Parathyroid adenoma (tissue), 2 donors: ENCODE results near the gene HMGCR.

Experiments used
- H2AFZ ChIP-seq: fragments of 300-600 bp; sonication (generic); one replicate; pipeline ENCODE4 v1.7.0; 2017; ENCODE audit warnings: antibody characterized with exemption, mild to moderate bottlenecking
- H3K27ac ChIP-seq: fragments of 300-600 bp; sonication (generic); one replicate; pipeline ENCODE4 v1.7.0; 2017
- H3K27me3 ChIP-seq: fragments of 300-600 bp; sonication (generic); one replicate; pipeline ENCODE4 v1.7.0; 2017; ENCODE audit warnings: low read length; ENCODE audit not compliant: control insufficient read depth, insufficient read depth
- H3K36me3 ChIP-seq: fragments of 300-600 bp; sonication (generic); one replicate; pipeline ENCODE4 v1.7.0; 2017; ENCODE audit warnings: low read length; ENCODE audit not compliant: control insufficient read depth, insufficient read depth
- H3K4me1 ChIP-seq: fragments of 300-600 bp; sonication (generic); one replicate; pipeline ENCODE4 v1.7.0; 2017; ENCODE audit warnings: control low read depth
- H3K4me2 ChIP-seq: fragments of 300-600 bp; sonication (generic); one replicate; pipeline ENCODE4 v1.7.0; 2017; ENCODE audit warnings: low read length
- H3K4me3 ChIP-seq: fragments of 300-600 bp; sonication (generic); one replicate; pipeline ENCODE4 v1.7.0; 2017; ENCODE audit warnings: low read depth, low read length
- H3K79me2 ChIP-seq: fragments of 300-600 bp; sonication (generic); one replicate; pipeline ENCODE4 v1.7.0; 2017; ENCODE audit warnings: control low read depth
- H3K9ac ChIP-seq: fragments of 300-600 bp; sonication (generic); one replicate; pipeline ENCODE4 v1.7.0; 2017; ENCODE audit warnings: mild to moderate bottlenecking
- H3K9me3 ChIP-seq: fragments of 300-600 bp; sonication (generic); one replicate; pipeline ENCODE4 v1.7.0; 2017; ENCODE audit warnings: low read length; ENCODE audit not compliant: control insufficient read depth
- TF ChIP-seq, protein P1 (sequence below): fragments of 300-600 bp; sonication (generic); IDR thresholded peaks from one replicate; pipeline ENCODE4 v1.7.0; 2017; ENCODE audit warnings: antibody characterized with exemption, mild to moderate bottlenecking
- donor health status: primary hyperparathyroidism.

Gene HMGCR

DNA sequence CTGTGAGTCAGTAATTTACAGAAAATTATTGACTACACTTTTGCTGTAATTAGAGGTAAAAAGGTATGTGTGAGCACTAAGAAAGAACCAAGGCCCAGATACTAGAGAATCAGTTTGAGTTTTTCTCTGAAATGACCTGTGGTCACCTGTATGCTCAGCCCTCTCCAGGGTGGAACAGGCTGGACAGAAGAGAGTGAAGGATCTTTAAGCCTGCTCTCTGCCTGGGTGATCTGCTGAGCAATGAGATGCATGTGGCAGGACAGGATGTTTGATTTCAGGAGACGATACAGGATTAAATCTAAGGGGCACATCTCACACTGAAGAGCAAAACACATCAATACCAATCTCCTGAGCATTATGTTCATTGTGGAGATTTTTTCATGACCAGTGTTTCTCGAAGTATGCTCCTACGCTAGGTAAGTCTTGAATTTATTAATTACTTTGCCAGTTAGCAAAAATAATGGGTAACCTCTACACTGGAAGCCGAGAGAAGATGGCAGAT, 25.5 kb downstream of the HMGCR start:
- no peak overlapping the region for H3K4me2 ChIP-seq
- no peaks in the 10 kb centered on the region for H3K4me1 ChIP-seq
- H2AFZ ChIP-seq, result no peak overlapping the region
- no peak overlapping the region for H3K27ac ChIP-seq
- no peak overlapping the region for H3K9ac ChIP-seq
- H3K27me3 ChIP-seq, result no peaks in the 10 kb centered on the region
- no peaks in the 10 kb centered on the region for H3K9me3 ChIP-seq
- H3K36me3 ChIP-seq, result no peaks in the 10 kb centered on the region
- no peak overlapping the region for H3K4me3 ChIP-seq
- H3K79me2 ChIP-seq, result no peaks in the 10 kb centered on the region
- TF ChIP-seq, protein P1, sequence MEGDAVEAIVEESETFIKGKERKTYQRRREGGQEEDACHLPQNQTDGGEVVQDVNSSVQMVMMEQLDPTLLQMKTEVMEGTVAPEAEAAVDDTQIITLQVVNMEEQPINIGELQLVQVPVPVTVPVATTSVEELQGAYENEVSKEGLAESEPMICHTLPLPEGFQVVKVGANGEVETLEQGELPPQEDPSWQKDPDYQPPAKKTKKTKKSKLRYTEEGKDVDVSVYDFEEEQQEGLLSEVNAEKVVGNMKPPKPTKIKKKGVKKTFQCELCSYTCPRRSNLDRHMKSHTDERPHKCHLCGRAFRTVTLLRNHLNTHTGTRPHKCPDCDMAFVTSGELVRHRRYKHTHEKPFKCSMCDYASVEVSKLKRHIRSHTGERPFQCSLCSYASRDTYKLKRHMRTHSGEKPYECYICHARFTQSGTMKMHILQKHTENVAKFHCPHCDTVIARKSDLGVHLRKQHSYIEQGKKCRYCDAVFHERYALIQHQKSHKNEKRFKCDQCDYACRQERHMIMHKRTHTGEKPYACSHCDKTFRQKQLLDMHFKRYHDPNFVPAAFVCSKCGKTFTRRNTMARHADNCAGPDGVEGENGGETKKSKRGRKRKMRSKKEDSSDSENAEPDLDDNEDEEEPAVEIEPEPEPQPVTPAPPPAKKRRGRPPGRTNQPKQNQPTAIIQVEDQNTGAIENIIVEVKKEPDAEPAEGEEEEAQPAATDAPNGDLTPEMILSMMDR, result no peak

DNA sequence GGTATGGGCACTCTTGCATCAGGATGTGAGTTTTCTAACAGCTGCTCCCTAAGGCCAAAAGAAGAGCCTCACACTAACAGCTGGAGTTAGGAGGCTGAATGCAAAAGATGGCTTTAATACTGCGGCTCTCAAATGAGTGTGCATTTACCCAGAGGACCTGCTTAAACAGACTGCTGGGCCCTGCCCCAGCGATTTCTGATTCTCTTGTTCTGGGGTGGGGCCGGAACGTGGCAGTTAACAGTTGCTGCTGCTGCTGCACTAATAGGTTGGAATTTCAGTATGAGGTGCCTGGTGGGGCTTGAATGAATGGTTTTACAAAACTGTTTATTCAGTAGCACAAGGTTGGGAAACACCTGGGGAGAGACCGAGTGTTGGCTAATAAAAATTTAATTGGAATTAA, 26.1 kb downstream of the HMGCR start:
- H3K27ac ChIP-seq, result no peak overlapping the region
- H3K36me3 ChIP-seq, result no peaks in the 10 kb centered on the region
- H3K9me3 ChIP-seq, result no peaks in the 10 kb centered on the region
- TF ChIP-seq, protein P1, result no peak
- H3K4me2 ChIP-seq, result no peak overlapping the region
- H2AFZ ChIP-seq, result no peak overlapping the region
- H3K4me1 ChIP-seq, result no peaks in the 10 kb centered on the region
- no peaks in the 10 kb centered on the region for H3K79me2 ChIP-seq
- no peak overlapping the region for H3K9ac ChIP-seq
- no peaks in the 10 kb centered on the region for H3K27me3 ChIP-seq
- no peak overlapping the region for H3K4me3 ChIP-seq

DNA sequence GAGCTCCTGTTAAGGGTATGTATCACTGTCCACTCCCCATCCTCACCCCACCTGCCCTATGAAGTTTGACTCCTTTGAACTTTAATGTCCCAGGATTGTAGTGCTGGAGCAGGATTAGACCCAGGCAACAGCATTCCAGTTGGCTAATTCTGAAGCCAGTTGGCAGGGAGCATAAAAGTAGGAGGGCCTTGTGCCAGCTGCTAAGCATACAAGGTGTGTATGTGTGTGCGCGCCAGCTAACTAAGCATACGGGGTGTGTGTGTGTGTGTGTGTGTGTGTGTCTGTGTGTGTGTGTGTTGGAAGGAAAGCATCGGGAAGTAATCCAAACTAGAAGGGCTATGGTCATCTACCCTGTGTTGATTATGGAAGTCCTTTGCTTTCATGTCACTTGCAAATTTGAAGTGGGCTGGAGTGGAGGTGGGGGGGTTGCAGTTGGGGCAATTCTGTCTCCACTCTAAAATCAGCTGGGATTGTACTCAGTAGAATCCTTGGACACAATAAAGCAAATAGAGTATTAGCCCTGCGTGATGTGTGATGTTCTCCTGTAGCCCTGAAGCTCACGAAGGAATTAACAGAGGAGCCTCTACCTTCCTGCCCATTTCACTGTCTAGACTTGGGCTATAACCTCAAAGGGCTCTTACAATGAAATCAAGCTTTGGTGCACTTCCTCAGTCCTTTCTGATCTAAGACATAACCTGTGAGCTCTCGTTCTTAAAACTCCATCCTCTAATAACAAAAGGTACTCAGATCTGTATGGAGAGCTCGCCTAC, 26.9 kb downstream of the HMGCR start:
- H3K4me3 ChIP-seq, result no peak overlapping the region
- no peak overlapping the region for H3K4me2 ChIP-seq
- H3K79me2 ChIP-seq, result no peaks in the 10 kb centered on the region
- H3K4me1 ChIP-seq, result no peaks in the 10 kb centered on the region
- H2AFZ ChIP-seq, result no peak overlapping the region
- H3K27ac ChIP-seq, result no peak overlapping the region
- no peaks in the 10 kb centered on the region for H3K27me3 ChIP-seq
- H3K9me3 ChIP-seq, result no peaks in the 10 kb centered on the region
- TF ChIP-seq, protein P1, result no peak
- H3K36me3 ChIP-seq, result no peaks in the 10 kb centered on the region
- H3K9ac ChIP-seq, result no peak overlapping the region

DNA sequence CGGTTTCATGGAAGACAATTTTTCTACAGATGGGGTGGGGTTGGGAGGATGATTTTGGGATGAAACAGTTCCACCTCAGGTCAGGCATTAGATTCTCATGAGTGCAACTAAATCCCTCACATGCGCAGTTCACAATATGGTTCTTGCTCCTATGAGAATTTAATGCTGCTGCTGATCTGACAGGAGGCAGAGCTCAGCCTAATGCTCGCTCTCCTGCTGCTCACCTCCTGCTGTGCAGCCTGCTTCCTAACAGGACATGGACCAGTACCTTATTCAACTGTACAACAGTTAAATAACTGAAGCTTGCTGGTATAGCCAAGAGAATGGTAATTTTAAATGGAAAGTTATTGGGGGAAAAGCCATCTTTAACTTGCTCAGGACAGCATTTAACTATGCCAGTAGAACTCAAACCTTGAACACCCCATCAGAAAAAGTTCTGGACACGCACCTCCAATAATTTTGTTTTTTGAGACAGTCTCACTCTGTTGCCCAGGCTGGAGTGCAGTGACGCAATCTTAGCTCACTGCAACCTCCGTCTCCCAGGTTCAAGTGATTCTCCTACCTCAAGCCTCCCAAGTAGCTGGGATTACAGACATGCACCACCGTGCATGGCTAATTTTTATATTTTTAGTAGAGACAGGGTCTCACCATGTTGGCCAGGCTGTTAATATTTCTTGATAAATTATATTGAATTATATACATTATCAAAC, 27.7 kb downstream of the HMGCR start:
- Histone ChIP-seq H3K9ac (no peak overlapping the region), H3K79me2 (no peaks in the 10 kb centered on the region), H2AFZ (no peak overlapping the region), H3K4me2 (no peak overlapping the region), H3K36me3 (no peaks in the 10 kb centered on the region), H3K9me3 (no peaks in the 10 kb centered on the region), H3K4me3 (no peak overlapping the region), H3K27me3 (no peaks in the 10 kb centered on the region), H3K4me1 (no peaks in the 10 kb centered on the region), H3K27ac (no peak overlapping the region)
- TF ChIP-seq, protein P1, result no peak
